ENCODE results near the gene PNPLA5. TPM values are rescaled to one million over a fixed set of nuclear protein-coding genes. Genes with fewer than 3 reads are reported as not detected.

The PNPLA5 gene
- total RNA-seq, 3 donors from 2014 or later (not counting 1 experiment from before 2014, with no cell fraction given): not detected

DNA sequence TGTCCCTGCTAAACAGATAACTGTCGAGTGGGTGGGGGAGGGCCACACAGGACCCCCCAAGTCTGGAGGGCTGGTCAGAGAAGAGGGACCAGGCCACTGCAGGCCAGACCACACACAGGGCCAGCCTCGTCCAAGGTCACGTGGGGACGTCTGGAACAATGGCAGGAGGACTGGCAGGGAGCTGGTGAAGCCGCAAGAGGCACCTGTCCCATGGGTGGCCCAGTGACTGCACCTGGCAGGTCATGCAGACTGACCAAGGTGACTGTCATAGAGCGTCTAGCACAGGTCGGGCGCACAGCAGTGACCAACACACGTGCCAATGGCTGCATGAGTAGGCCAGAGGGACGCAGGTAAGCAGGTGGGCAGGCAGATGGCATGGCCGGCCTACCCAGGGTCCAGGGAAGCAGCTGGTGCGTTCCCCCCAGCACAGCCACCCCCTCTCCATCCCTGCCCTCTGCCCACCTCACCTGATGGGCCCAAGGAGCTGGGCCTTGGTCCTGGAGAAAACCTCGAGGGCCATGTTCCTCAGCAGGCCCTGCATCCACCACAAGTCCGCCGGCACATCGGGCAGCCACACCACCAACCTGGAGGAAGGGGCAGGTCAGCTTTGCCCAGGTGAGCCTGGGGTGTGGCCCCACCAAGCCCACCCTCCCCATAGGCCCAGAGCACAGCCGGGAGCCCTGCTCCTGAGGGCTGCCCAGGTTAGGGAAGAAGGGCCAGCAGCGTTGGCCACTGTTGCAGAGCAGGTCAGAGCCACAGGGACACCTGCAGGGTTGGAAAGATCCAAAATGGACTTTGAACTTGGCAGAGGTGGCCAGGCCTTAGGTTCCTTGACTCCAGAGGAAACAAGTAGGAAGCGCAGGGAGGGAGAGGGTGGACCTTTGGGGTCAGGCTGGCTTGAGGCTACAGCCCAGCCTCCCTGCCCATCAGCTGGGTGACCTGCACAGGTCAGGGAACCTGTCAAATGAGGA, 10.4 kb downstream of the PNPLA5 start:
- Mint-ChIP-seq H3K27me3 (ENCODE audit: low read depth in 2 of 2) (peaks cover 0 to 15% of the 10 kb centered on the region in 2 donors), H3K36me3 (no peaks in the 10 kb centered on the region), H3K4me1 (peaks cover 12 to 26% of the 10 kb centered on the region in 2 donors), H3K27ac (no peak overlapping the region), H3K9me3 (peaks cover 0 to 2% of the 10 kb centered on the region in 2 donors), H3K4me3 (no peak overlapping the region)
- DNase-seq (no peak), ATAC-seq (no peak)
- Histone ChIP-seq H3K4me1 (ENCODE audit: control insufficient read depth, insufficient read depth, low read length) (peaks cover 13% of the 10 kb centered on the region), H3K9me3 (ENCODE audit: control insufficient read depth, insufficient read depth, low read length) (no peaks in the 10 kb centered on the region), H3K36me3 (ENCODE audit: control insufficient read depth, insufficient read depth, low read length) (no peaks in the 10 kb centered on the region), H3K27me3 (ENCODE audit: control insufficient read depth, insufficient read depth, low read length) (no peaks in the 10 kb centered on the region), H3K4me3 (ENCODE audit: low read length) (no peak overlapping the region), H3K27ac (ENCODE audit: low read length) (no peak overlapping the region)
- WGBS (ENCODE audit: insufficient coverage): 82% methylated on average over 19 of the region's 19 CpGs
- intact Hi-C loops (cut with micrococcal nuclease): loop anchor here (5.0 kb wide), 1 partner anchor 66 kb away; no protein-coding TSS in a partner anchor
- TF ChIP-seq, protein P1, sequence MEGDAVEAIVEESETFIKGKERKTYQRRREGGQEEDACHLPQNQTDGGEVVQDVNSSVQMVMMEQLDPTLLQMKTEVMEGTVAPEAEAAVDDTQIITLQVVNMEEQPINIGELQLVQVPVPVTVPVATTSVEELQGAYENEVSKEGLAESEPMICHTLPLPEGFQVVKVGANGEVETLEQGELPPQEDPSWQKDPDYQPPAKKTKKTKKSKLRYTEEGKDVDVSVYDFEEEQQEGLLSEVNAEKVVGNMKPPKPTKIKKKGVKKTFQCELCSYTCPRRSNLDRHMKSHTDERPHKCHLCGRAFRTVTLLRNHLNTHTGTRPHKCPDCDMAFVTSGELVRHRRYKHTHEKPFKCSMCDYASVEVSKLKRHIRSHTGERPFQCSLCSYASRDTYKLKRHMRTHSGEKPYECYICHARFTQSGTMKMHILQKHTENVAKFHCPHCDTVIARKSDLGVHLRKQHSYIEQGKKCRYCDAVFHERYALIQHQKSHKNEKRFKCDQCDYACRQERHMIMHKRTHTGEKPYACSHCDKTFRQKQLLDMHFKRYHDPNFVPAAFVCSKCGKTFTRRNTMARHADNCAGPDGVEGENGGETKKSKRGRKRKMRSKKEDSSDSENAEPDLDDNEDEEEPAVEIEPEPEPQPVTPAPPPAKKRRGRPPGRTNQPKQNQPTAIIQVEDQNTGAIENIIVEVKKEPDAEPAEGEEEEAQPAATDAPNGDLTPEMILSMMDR (IDR thresholded peaks at IDR 0.05): no peak

- H3K9me3 ChIP-seq (ENCODE audit: control insufficient read depth, insufficient read depth, low read length): no peaks in the 10 kb centered on the region
- Mint-ChIP-seq H3K27ac (no peak overlapping the region), H3K27me3 (ENCODE audit: low read depth in 2 of 2) (peaks cover 6 to 20% of the 10 kb centered on the region in 2 donors), H3K4me1 (peaks cover 12 to 25% of the 10 kb centered on the region in 2 donors), H3K9me3 (peaks cover 0 to 2% of the 10 kb centered on the region in 2 donors), H3K4me3 (no peak overlapping the region), H3K36me3 (no peaks in the 10 kb centered on the region)
- no peaks in the 10 kb centered on the region for H3K27me3 ChIP-seq (ENCODE audit: control insufficient read depth, insufficient read depth, low read length)
- intact Hi-C loops (cut with micrococcal nuclease): loop anchor here (5.0 kb wide), 1 partner anchor 67 kb away; no protein-coding TSS in a partner anchor
- H3K36me3 ChIP-seq (ENCODE audit: control insufficient read depth, insufficient read depth, low read length): no peaks in the 10 kb centered on the region
- H3K27ac ChIP-seq (ENCODE audit: low read length): no peak overlapping the region
- TF ChIP-seq, protein P1 (IDR thresholded peaks at IDR 0.05): no peak
- 85% methylated on average over 15 of the region's 15 CpGs for WGBS (ENCODE audit: insufficient coverage)
- no peak overlapping the region for H3K4me3 ChIP-seq (ENCODE audit: low read length)
- ATAC-seq (no peak), DNase-seq (no peak)
- peaks cover 13% of the 10 kb centered on the region for H3K4me1 ChIP-seq (ENCODE audit: control insufficient read depth, insufficient read depth, low read length)
Observed at GRCh38 chr22:43880541-43880991, 11.2 kb downstream of the PNPLA5 start.

- H3K4me3 ChIP-seq (ENCODE audit: low read length): no peak overlapping the region
- DNase-seq (no peak), ATAC-seq (no peak)
- H3K4me1 ChIP-seq (ENCODE audit: control insufficient read depth, insufficient read depth, low read length): peaks cover 12% of the 10 kb centered on the region
- Mint-ChIP-seq H3K27ac (no peak overlapping the region), H3K36me3 (no peaks in the 10 kb centered on the region), H3K27me3 (ENCODE audit: low read depth in 2 of 2) (peaks cover 11 to 18% of the 10 kb centered on the region in 2 donors), H3K4me1 (peaks cover 12 to 21% of the 10 kb centered on the region in 2 donors), H3K9me3 (no peaks in the 10 kb centered on the region), H3K4me3 (no peak overlapping the region)
- TF ChIP-seq, protein P1 (IDR thresholded peaks at IDR 0.05): no peak
- WGBS (ENCODE audit: insufficient coverage): 66% methylated on average over 14 of the region's 14 CpGs
- H3K36me3 ChIP-seq (ENCODE audit: control insufficient read depth, insufficient read depth, low read length): no peaks in the 10 kb centered on the region
- no peaks in the 10 kb centered on the region for H3K27me3 ChIP-seq (ENCODE audit: control insufficient read depth, insufficient read depth, low read length)
- H3K9me3 ChIP-seq (ENCODE audit: control insufficient read depth, insufficient read depth, low read length): no peaks in the 10 kb centered on the region
- H3K27ac ChIP-seq (ENCODE audit: low read length): no peak overlapping the region
- intact Hi-C loops (cut with micrococcal nuclease): loop anchor here (5.0 kb wide), 1 partner anchor 67 kb away; no protein-coding TSS in a partner anchor
Observed at GRCh38 chr22:43879901-43880540, 11.8 kb downstream of the PNPLA5 start.
